GM19463 (cell line): Measurements from ENCODE around the gene IL31.

Source experiments
- ATAC-seq: cut with Tn5 transposase; IDR thresholded peaks from one replicate; pipeline ENCODE4 v1.9.1; 2021; ENCODE audit warnings: mild to moderate bottlenecking, moderate library complexity; ENCODE audit not compliant: unreplicated experiment

The IL31 gene

GRCh38 chr12:122159882-122160281 is 14.1 kb downstream of the IL31 start:
- no peak for ATAC-seq

GRCh38 chr12:122158700-122159285 is 15.2 kb downstream of the IL31 start:
- ATAC-seq = no peak

GRCh38 chr12:122155705-122156104 is 18.3 kb downstream of the IL31 start:
- no peak for ATAC-seq

- no peak for ATAC-seq
Measured at GRCh38 chr12:122152754-122153153, 21.3 kb downstream of the IL31 start.

GRCh38 chr12:122150127-122150681 is 23.8 kb downstream of the IL31 start:
- ATAC-seq = no peak

- ATAC-seq = no peak
Measured at GRCh38 chr12:122148657-122149056, 25.4 kb downstream of the IL31 start.

- ATAC-seq = no peak
Measured at GRCh38 chr12:122147514-122148290, 26.3 kb downstream of the IL31 start.

GRCh38 chr12:122145505-122146330 is 28.3 kb downstream of the IL31 start:
- ATAC-seq = no peak

- ATAC-seq = no peak
Measured at GRCh38 chr12:122144885-122145284, 29.1 kb downstream of the IL31 start.

- no peak for ATAC-seq
Measured at GRCh38 chr12:122142857-122143256, 31.2 kb downstream of the IL31 start.

GRCh38 chr12:122141911-122142725 is 31.9 kb downstream of the IL31 start:
- no peak for ATAC-seq

GRCh38 chr12:122140467-122141257 is 33.4 kb downstream of the IL31 start:
- ATAC-seq = no peak

- no peak for ATAC-seq
Measured at GRCh38 chr12:122139941-122140340, 34.1 kb downstream of the IL31 start.

- no peak for ATAC-seq
Measured at GRCh38 chr12:122139266-122139665, 34.8 kb downstream of the IL31 start.

GRCh38 chr12:122138616-122139015 is 35.4 kb downstream of the IL31 start:
- no peak for ATAC-seq

GRCh38 chr12:122138181-122138580 is 35.8 kb downstream of the IL31 start:
- ATAC-seq = no peak

- ATAC-seq = no peak
Measured at GRCh38 chr12:122137681-122138080, 36.3 kb downstream of the IL31 start.

- no peak for ATAC-seq
Measured at GRCh38 chr12:122137229-122137628, 36.8 kb downstream of the IL31 start.

- ATAC-seq = no peak
Measured at GRCh38 chr12:122135437-122136031, 38.5 kb downstream of the IL31 start.
